HCEC 1CT (cell line): ENCODE measurements around the gene ANG.

Experiments
- DNase-seq: peaks from one replicate; pipeline ENCODE4 v3.0.0-alpha.2; 2017

Gene ANG

DNA sequence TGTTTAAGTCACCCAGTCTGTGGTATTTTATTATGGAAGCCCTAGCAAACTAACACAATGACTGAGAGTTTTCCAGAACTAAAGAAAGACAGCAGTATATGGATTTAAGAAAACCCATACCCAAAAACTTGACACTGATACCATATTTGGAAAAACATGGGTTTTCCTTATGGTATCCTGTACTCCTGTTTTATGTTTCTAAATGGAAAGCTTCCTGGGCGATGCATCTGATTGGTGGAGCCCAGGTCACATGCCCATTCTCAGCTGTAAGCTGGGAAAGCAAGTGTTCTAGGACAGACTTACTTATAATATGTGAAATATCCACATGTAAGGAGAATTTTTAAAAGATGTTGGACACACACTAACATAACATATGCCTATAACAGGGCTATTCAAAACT, 8.7 kb upstream of the ANG start:
- DNase-seq: peak; percentile 20

DNA sequence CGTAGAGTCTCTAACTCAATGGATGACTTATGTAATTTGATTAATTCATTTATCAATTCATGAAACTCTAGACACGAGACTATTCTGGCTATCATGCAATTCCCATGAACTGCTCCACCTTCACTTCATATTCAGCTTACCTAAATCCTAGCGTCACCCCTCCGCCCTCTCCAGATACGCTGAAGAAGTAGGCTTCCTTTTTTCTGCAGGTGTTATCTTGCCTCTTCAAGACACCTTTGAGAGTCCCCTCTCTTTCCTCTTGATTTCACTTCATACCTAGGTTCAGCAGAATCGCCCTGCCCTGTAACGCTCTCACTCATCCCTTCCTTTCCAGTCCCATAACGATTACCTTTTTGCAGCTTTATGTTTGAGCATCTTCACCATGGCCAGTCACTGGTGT, 8.2 kb upstream of the ANG start:
- DNase-seq: no peak

- no peak for DNase-seq
These were observed 7.7 kb upstream of the ANG start for GRCh38 chr14:20680843-20681347.

- DNase-seq: peak; percentile 74
These were observed 7.0 kb upstream of the ANG start for GRCh38 chr14:20681348-20682126.

- no peak for DNase-seq
These were observed 6.5 kb upstream of the ANG start for GRCh38 chr14:20682127-20682434.

DNA sequence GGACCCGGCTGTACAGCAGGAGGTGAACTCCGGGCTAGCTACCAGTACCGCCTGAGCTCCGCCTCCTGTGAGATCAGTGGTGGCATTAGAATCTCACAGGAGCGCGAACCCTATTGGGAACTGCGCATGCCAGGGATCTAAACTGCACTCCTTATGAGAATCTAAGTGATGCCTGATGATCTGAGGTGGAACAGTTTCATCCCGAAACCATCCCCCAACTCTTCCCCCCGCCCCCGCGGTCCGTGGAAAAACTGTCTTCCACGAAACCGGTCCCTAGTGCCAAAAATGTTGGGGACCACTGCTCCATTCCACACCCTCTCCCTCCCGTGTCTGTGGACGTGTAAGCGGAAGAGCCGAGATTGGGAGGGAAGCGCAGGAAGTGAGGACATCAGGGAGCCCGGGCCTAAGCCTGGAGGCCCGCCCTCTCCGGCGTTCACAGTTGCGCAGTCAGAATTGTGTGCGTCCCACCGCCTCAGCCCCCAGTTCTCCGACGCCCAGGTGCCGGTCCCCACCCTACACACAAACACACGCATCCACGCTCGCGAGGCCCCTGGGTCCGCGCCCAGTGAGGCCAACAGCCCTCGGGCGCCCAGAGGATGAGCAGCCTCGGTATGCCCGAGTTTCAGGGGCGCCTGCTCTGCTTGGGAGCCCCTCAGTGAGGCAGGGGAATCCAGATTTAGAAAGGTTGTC, 6.0 kb upstream of the ANG start:
- peak; percentile 95 for DNase-seq

DNA sequence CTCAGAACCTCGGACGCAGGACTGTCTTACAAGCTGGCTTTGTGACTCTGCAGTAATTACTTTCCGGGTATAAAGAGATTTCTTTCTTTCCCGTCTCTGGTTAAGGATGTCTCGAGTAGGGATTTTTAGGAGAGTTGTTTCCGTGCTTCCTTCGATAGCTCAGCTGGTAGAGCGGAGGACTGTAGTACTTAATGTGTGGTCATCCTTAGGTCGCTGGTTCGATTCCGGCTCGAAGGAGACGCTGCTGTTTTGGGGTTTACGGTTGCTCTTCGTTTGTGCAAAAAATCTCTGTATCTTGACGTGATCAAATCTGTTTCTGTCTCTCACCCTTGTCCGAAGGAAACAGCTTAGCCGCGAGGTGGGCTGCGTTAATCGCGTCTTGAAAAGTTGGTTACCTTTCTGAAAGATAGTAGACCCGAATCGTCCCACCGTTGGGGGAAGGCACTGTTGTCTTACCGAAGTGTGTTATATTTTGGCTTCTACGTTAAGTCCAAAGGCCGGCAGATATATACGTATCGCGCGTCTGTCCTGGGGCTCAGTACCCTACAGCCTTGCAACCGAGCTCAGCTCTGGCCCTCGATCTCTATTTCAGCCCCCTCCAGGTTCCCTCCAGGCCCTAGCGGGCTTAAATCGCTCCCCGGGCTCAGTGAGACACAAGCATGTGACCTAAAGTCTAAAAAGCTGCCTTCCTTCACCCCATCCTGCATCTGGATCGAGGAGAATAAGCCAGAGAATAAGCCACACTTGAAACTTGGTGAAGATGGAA, 5.3 kb upstream of the ANG start:
- DNase-seq: peak; percentile 90

DNA sequence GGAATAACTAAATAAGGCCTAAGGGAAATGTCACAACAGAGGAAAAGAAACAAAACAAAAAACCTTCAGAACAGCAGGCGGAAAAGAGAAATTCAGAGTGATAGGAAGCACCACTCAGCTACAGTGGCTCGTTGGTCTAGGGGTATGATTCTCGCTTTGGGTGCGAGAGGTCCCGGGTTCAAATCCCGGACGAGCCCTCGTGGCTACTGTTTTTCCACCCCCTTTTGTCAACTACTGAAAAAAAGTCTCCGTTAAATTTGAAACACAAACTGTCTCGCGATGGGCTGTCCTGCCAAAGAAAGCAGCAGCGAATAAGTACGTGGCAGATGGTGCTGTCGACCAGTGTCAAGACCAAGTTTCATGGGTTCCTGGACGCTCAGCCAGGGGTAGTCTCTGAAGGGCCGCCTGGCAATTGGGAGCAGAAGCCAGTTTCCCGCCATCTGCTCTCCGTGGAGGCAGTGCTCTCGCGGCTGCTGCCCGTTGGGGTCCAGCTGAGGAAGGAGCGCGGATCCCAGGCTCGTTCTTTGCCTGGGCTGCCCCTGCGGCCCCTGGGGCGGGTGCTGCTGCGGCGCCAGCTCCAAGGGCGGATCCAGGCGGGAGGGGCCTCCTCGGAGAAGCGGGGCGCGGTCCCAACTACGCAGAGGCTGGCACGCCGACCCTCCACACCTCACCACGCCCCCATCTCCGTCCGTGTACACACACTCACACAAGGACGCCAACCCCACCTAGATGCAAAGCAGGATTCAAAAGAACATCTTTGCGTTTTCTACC, 4.5 kb upstream of the ANG start, which contains the start of gene RNASE4:
Gene RNASE4 (plus strand): TSS at position 670 of the 771 bp plus-strand sequence. CDS start 14,812 bp downstream, outside the sequence.
- peak; percentile 89 for DNase-seq

- peak; percentile 42 for DNase-seq
These were observed 3.7 kb upstream of the ANG start for GRCh38 chr14:20684662-20685456.

- no peak for DNase-seq
These were observed 2.0 kb upstream of the ANG start for GRCh38 chr14:20686386-20687143.

- DNase-seq: no peak
These were observed 1.0 kb upstream of the ANG start for GRCh38 chr14:20687362-20688166.

DNA sequence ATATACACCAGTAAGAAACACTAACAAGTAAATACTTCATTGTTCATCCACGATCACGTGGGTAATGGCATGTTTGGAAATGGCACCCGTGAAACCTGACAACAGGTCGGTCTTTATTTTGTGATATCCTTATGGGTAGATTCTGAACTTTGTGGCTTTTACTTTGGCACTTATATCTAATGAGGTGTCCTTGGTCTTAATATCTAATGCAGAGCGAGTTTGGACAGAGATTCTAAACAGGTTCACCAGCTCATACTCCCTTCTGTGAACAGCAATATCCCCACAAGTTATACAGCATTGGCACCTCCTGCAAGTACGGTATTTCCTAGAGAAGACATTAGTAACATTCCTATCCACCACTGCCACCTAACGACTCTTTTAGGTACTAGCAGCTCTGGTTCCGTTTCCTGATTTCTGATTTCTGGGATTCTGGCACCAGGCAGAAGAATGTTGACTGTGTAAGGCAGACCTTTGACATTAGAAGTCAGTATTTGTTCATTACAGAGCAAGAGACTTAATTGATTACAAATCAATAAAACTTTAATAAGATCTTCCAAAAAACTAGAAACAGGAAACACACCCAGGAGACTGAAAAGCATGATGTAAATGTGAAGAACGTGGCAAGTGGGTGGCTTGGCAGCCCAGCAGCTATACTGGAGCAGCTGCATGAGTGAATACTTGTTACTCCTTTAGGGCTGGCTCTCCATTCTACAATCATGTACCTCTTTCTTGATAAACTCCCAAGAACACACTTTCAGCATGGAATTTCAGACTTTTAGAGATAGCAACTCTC, 2.5 kb downstream of the ANG start:
- DNase-seq: peak; percentile 63

GRCh38 chr14:20692116-20692751, 3.7 kb downstream of the ANG start:
- no peak for DNase-seq

DNA sequence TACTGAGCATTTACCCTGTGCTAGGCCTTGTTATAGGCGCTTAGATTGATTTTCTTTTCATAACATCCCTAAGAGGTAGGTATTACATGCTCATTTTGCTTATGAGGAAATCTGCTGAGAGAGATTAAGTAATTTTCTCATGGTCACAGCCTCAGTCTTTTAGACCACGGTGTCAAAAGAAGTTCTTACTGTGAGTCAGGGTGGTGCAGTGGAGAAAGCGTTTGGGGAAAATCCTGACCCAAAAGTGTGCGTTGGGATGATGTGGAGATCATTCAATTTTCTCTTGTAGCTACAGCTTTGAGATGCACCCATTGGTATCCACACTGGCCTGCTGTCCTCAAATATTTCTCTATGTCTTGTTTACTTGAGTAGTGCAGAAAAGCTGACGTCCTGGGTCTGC, 8.2 kb downstream of the ANG start:
- DNase-seq: no peak

- peak; percentile 60 for DNase-seq
These were observed 8.9 kb downstream of the ANG start for GRCh38 chr14:20697273-20698017.

DNA sequence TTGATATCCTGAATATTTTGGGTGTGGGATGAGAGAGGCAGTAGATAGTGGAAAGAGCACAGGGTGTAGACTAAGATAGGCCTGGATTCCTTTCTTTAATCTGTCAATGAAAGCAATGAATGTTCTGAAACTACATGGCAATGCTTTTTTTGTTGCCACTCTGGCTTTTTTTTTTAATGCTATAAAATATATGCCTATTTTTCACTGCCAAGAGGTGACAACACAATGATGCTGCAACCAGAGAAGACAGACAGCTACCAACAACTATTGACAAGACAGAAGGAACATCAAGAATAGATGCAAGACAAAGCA, 9.4 kb downstream of the ANG start:
- no peak for DNase-seq

DNA sequence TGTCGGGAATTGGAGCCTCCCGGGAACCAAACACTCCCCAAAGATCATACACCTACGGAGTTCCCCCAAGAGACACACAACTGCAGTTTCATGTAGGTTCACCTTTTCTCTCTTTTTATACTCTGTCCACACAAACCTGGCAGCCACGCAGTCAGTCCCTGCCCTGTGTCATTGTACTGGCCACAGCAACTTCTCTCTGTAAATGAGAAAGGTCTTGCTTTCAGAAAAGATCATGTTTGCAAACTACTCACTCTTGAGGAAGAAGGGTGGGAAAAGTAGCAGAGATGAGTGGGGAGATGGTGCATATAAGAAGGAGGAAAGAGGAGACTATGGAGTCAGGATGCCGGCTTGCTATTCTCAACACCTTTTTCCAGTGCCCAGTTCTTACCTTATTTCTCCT, 10.4 kb downstream of the ANG start:
- DNase-seq: no peak

DNA sequence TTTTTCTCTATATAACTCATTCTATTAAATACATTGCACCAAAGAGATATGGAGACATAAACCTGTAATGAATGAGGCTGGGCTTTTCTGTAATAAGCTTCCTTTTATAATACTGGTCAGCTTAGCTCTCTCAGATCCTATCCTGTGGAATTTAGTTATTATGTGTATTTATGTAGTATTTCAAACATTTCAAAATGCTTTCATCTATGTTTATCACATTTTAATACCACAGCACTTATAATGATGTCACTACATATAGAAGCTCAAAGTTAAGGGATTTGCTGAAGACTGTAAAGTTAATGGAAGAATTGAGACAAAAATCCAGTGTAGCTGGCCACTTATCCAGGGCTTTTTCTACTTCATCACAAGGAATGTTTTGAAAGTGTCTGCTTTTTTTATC, 11.4 kb downstream of the ANG start:
- DNase-seq: no peak
